Measurements from ENCODE around the gene KRT85.

- TF ChIP-seq, protein P1, sequence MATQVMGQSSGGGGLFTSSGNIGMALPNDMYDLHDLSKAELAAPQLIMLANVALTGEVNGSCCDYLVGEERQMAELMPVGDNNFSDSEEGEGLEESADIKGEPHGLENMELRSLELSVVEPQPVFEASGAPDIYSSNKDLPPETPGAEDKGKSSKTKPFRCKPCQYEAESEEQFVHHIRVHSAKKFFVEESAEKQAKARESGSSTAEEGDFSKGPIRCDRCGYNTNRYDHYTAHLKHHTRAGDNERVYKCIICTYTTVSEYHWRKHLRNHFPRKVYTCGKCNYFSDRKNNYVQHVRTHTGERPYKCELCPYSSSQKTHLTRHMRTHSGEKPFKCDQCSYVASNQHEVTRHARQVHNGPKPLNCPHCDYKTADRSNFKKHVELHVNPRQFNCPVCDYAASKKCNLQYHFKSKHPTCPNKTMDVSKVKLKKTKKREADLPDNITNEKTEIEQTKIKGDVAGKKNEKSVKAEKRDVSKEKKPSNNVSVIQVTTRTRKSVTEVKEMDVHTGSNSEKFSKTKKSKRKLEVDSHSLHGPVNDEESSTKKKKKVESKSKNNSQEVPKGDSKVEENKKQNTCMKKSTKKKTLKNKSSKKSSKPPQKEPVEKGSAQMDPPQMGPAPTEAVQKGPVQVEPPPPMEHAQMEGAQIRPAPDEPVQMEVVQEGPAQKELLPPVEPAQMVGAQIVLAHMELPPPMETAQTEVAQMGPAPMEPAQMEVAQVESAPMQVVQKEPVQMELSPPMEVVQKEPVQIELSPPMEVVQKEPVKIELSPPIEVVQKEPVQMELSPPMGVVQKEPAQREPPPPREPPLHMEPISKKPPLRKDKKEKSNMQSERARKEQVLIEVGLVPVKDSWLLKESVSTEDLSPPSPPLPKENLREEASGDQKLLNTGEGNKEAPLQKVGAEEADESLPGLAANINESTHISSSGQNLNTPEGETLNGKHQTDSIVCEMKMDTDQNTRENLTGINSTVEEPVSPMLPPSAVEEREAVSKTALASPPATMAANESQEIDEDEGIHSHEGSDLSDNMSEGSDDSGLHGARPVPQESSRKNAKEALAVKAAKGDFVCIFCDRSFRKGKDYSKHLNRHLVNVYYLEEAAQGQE (tag by site-specific recombination; IDR thresholded peaks at IDR 0.05), result no peak
- TF ChIP-seq ZNF366 (tag by site-specific recombination; conservative IDR thresholded peaks at IDR 0.05) (no peak), YY1 (tag by site-specific recombination; IDR thresholded peaks at IDR 0.05) (no peak), ZNF202 (tag by site-specific recombination; IDR thresholded peaks at IDR 0.05; ENCODE audit: borderline replicate concordance) (no peak), ZNF274 (IDR thresholded peaks at IDR 0.05; ENCODE audit: low read length) (no peak), ZNF274 (tag by site-specific recombination; IDR thresholded peaks at IDR 0.05; ENCODE audit: borderline replicate concordance) (no peak), ZNF707 (tag by site-specific recombination; IDR thresholded peaks at IDR 0.05) (no peak), ZNF416 (tag by site-specific recombination; IDR thresholded peaks at IDR 0.05) (no peak), ZSCAN5A (tag by site-specific recombination; IDR thresholded peaks at IDR 0.05) (no peak), ZNF610 (tag by site-specific recombination; IDR thresholded peaks at IDR 0.05; ENCODE audit: borderline replicate concordance) (no peak), ZNF280D (tag by site-specific recombination; IDR thresholded peaks at IDR 0.05) (no peak), ZNF16 (tag by site-specific recombination; IDR thresholded peaks at IDR 0.05; ENCODE audit: low read depth) (no peak), ZBTB21 (tag by site-specific recombination; IDR thresholded peaks at IDR 0.05) (no peak)
- TF ChIP-seq, protein P2, sequence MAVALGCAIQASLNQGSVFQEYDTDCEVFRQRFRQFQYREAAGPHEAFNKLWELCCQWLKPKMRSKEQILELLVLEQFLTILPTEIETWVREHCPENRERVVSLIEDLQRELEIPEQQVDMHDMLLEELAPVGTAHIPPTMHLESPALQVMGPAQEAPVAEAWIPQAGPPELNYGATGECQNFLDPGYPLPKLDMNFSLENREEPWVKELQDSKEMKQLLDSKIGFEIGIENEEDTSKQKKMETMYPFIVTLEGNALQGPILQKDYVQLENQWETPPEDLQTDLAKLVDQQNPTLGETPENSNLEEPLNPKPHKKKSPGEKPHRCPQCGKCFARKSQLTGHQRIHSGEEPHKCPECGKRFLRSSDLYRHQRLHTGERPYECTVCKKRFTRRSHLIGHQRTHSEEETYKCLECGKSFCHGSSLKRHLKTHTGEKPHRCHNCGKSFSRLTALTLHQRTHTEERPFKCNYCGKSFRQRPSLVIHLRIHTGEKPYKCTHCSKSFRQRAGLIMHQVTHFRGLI (tag by site-specific recombination; IDR thresholded peaks at IDR 0.05), result no peak
- TF ChIP-seq, protein P3, sequence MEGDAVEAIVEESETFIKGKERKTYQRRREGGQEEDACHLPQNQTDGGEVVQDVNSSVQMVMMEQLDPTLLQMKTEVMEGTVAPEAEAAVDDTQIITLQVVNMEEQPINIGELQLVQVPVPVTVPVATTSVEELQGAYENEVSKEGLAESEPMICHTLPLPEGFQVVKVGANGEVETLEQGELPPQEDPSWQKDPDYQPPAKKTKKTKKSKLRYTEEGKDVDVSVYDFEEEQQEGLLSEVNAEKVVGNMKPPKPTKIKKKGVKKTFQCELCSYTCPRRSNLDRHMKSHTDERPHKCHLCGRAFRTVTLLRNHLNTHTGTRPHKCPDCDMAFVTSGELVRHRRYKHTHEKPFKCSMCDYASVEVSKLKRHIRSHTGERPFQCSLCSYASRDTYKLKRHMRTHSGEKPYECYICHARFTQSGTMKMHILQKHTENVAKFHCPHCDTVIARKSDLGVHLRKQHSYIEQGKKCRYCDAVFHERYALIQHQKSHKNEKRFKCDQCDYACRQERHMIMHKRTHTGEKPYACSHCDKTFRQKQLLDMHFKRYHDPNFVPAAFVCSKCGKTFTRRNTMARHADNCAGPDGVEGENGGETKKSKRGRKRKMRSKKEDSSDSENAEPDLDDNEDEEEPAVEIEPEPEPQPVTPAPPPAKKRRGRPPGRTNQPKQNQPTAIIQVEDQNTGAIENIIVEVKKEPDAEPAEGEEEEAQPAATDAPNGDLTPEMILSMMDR (tag by site-specific recombination; IDR thresholded peaks at IDR 0.05), result no peak
These were observed 4.4 kb upstream of the KRT85 start for GRCh38 chr12:52371716-52372115.
